Epidermal melanocyte (primary cell): ENCODE results near the gene POLR2M.

Source experiments
- DNase-seq: peaks from one replicate; pipeline ENCODE4 v3.0.0; 2011; ENCODE audit warnings: low spot score; ENCODE audit not compliant: insufficient read length

POLR2M gene

GRCh38 chr15:57706405-57707209 is at the start of gene POLR2M:
POLR2M (plus strand) TSS chr15:57706714; CDS start chr15:57706843, 129 bp downstream.
- DNase-seq = peak; percentile 67

GRCh38 chr15:57657619-57658018 is 48.9 kb upstream of the POLR2M start:
- DNase-seq = no peak

GRCh38 chr15:57662091-57662744 is 44.3 kb upstream of the POLR2M start:
- DNase-seq = no peak

GRCh38 chr15:57662802-57663201 is 43.7 kb upstream of the POLR2M start:
- DNase-seq = no peak

GRCh38 chr15:57663262-57663661 is 43.3 kb upstream of the POLR2M start:
- no peak for DNase-seq

- DNase-seq = no peak
These were observed 41.3 kb upstream of the POLR2M start for GRCh38 chr15:57665194-57665593.

- no peak for DNase-seq
These were observed 40.6 kb upstream of the POLR2M start for GRCh38 chr15:57665939-57666338.

GRCh38 chr15:57667171-57667849 is 39.2 kb upstream of the POLR2M start:
- DNase-seq = peak; percentile 63

GRCh38 chr15:57668016-57668415 is 38.5 kb upstream of the POLR2M start:
- DNase-seq = no peak

GRCh38 chr15:57671636-57672035 is 34.9 kb upstream of the POLR2M start:
- DNase-seq = no peak

- no peak for DNase-seq
These were observed 30.9 kb upstream of the POLR2M start for GRCh38 chr15:57675481-57676181.

- DNase-seq = no peak
These were observed 29.9 kb upstream of the POLR2M start for GRCh38 chr15:57676585-57676984.

- no peak for DNase-seq
These were observed 29.3 kb upstream of the POLR2M start for GRCh38 chr15:57677204-57677603.

- DNase-seq = no peak
These were observed 26.5 kb upstream of the POLR2M start for GRCh38 chr15:57680021-57680420.

GRCh38 chr15:57681011-57681410 is 25.5 kb upstream of the POLR2M start:
- no peak for DNase-seq

GRCh38 chr15:57683481-57683880 is 23.0 kb upstream of the POLR2M start:
- DNase-seq = no peak

- DNase-seq = no peak
These were observed 21.9 kb upstream of the POLR2M start for GRCh38 chr15:57684491-57685151.

- no peak for DNase-seq
These were observed 21.0 kb upstream of the POLR2M start for GRCh38 chr15:57685306-57686095.

GRCh38 chr15:57686657-57687056 is 19.9 kb upstream of the POLR2M start:
- no peak for DNase-seq

- DNase-seq = no peak
These were observed 16.1 kb upstream of the POLR2M start for GRCh38 chr15:57690341-57690966.
